H1 (cell line): ENCODE data around the gene METTL18. TPM values are rescaled to one million over a fixed set of nuclear protein-coding genes. Genes with fewer than 3 reads are reported as not detected.

Experiments used
- CTCF ChIA-PET: fragments of 300-600 bp; sonication (Branson Sonifier 250); formaldehyde crosslinking; loops from one replicate; lab custom pipeline; 2021; ENCODE audit not compliant: partially characterized antibody; lab: Charles Lee
- POLR2A ChIA-PET: fragments of 300-600 bp; sonication (Branson Sonifier 250); formaldehyde crosslinking; loops from one replicate; lab custom pipeline; 2021; ENCODE audit warnings: inconsistent platforms; ENCODE audit not compliant: partially characterized antibody; lab: Charles Lee
- DNase-seq, 2 experiments: peaks; one replicate each; pipeline versions ENCODE4 v3.0.0 to v3.0.0-alpha.2; 2010 to 2022; ENCODE audit warnings: low spot score in 2 of 2, low read depth in 1 of 2, mixed read lengths in 1 of 2
- FAIRE-seq: peaks from 2 replicates; lab custom pipeline; 2011; peaks lifted over from hg19 to GRCh38; lab: Jason Lieb, UNC
- H2AFZ ChIP-seq: 2 replicates; pipeline ENCODE4 v1.8.1; 2012; ENCODE audit warnings: low read length, inconsistent platforms
- H2AK5ac ChIP-seq: 2 replicates; pipeline ENCODE4 v1.6.1; 2013; ENCODE audit warnings: low read depth, low read length
- H2BK120ac ChIP-seq: replicated peaks from 2 replicates; pipeline ENCODE3; 2013; ENCODE audit warnings: low read depth, low read length, inconsistent platforms
- H2BK12ac ChIP-seq: 2 replicates; pipeline ENCODE4 v1.6.1; 2013; ENCODE audit warnings: low read depth, low read length
- H2BK15ac ChIP-seq: 2 replicates; pipeline ENCODE4 v1.6.1; 2013; ENCODE audit warnings: low read length
- H2BK20ac ChIP-seq: 2 replicates; pipeline ENCODE4 v1.6.1; 2013; ENCODE audit warnings: low read length
- H2BK5ac ChIP-seq: 2 replicates; pipeline ENCODE4 v1.6.1; 2013; ENCODE audit warnings: low read depth, low read length
- H3K14ac ChIP-seq: 2 replicates; pipeline ENCODE4 v1.6.1; 2013; ENCODE audit warnings: inconsistent platforms; ENCODE audit not compliant: insufficient read length
- H3K18ac ChIP-seq: 2 replicates; pipeline ENCODE4 v1.6.1; 2013; ENCODE audit warnings: low read length; ENCODE audit errors: extremely low read depth
- H3K23ac ChIP-seq: 2 replicates; pipeline ENCODE4 v1.6.1; 2013; ENCODE audit warnings: inconsistent platforms; ENCODE audit not compliant: insufficient read length
- H3K23me2 ChIP-seq: 2 replicates; pipeline ENCODE4 v1.6.1; 2013; ENCODE audit warnings: low read depth, low read length
- H3K27ac ChIP-seq: 2 replicates; pipeline ENCODE4 v1.6.1; 2011; ENCODE audit warnings: low read depth, low read length, inconsistent platforms
- H3K27me3 ChIP-seq, 4 experiments: replicated peaks in 1 of 4; 1 replicate in 1 of 4; 2 replicates in 3 of 4; pipeline versions ENCODE4 v1.6.1 to v1.8.1; 2011 to 2013; ENCODE audit warnings: low read length in 3 of 4, mild to moderate bottlenecking in 3 of 4, inconsistent platforms in 2 of 4, mixed read lengths in 2 of 4, moderate library complexity in 1 of 4; ENCODE audit not compliant: control insufficient read depth in 3 of 4, insufficient read depth in 3 of 4; ENCODE audit errors: extremely low read depth in 1 of 4
- H3K36me3 ChIP-seq, 4 experiments: 2 replicates each; pipeline versions ENCODE4 v1.6.1 to v1.8.1; 2011 to 2013; ENCODE audit warnings: mild to moderate bottlenecking in 4 of 4, low read length in 3 of 4, moderate library complexity in 2 of 4, control low read depth in 1 of 4, inconsistent platforms in 1 of 4; ENCODE audit not compliant: insufficient read depth in 4 of 4, control insufficient read depth in 2 of 4
- H3K4ac ChIP-seq: replicated peaks from 2 replicates; pipeline ENCODE3; 2013; ENCODE audit warnings: low read length, low read depth, mixed read lengths, inconsistent platforms; ENCODE audit not compliant: insufficient read length
- H3K4me1 ChIP-seq, 4 experiments: replicated peaks in 1 of 4; 1 replicate in 1 of 4; 2 replicates in 3 of 4; pipeline versions ENCODE4 v1.6.1 to v1.8.1; 2011 to 2013; ENCODE audit warnings: low read length in 3 of 4, inconsistent platforms in 2 of 4, mixed read lengths in 1 of 4; ENCODE audit not compliant: insufficient read depth in 4 of 4, control insufficient read depth in 3 of 4
- H3K4me2 ChIP-seq, 2 experiments: 2 replicates each; pipeline versions ENCODE4 v1.6.1 to v1.8.1; 2011 to 2013; ENCODE audit warnings: low read depth in 2 of 2, low read length in 2 of 2, control low read depth in 1 of 2, inconsistent platforms in 1 of 2, mild to moderate bottlenecking in 1 of 2; ENCODE audit not compliant: insufficient read depth in 1 of 2
- H3K4me3 ChIP-seq, 4 experiments: fragments of 200-600, 300-600 bp in 1 of 4; sonication (generic), shearing (Covaris generic), sonication (Bioruptor Twin) in 1 of 4; 2 replicates each; pipeline versions ENCODE4 v1.5.1 to v1.8.1; 2011 to 2016; ENCODE audit warnings: low read length in 4 of 4, low read depth in 3 of 4, control low read depth in 2 of 4, inconsistent platforms in 2 of 4, mild to moderate bottlenecking in 2 of 4, mixed read lengths in 1 of 4, moderate library complexity in 1 of 4; ENCODE audit not compliant: insufficient read depth in 2 of 4; ENCODE audit errors: extremely low read depth in 1 of 4
- H3K56ac ChIP-seq: replicated peaks from 2 replicates; pipeline ENCODE3; 2013; ENCODE audit warnings: low read depth, mild to moderate bottlenecking, mixed read lengths, low read length, inconsistent platforms; ENCODE audit not compliant: insufficient read length
- H3K79me1 ChIP-seq: 2 replicates; pipeline ENCODE4 v1.6.1; 2013; ENCODE audit warnings: low read depth, low read length, control low read depth
- H3K79me2 ChIP-seq, 2 experiments: 2 replicates each; pipeline versions ENCODE4 v1.6.1 to v1.8.1; 2012 to 2013; ENCODE audit warnings: low read length in 2 of 2, mild to moderate bottlenecking in 2 of 2, inconsistent platforms in 1 of 2; ENCODE audit not compliant: insufficient read depth in 2 of 2, control insufficient read depth in 1 of 2
- H3K9ac ChIP-seq, 4 experiments: replicated peaks in 1 of 4; 1 replicate in 1 of 4; 2 replicates in 3 of 4; pipeline versions ENCODE4 v1.6.1 to v1.8.1; 2011 to 2013; ENCODE audit warnings: low read depth in 3 of 4, low read length in 3 of 4, control low read depth in 2 of 4, mild to moderate bottlenecking in 2 of 4, moderate library complexity in 2 of 4, inconsistent platforms in 1 of 4; ENCODE audit errors: extremely low read depth in 1 of 4
- H3K9me3 ChIP-seq, 2 experiments: 2 replicates each; pipeline versions ENCODE4 v1.6.1 to v1.8.1; 2012 to 2013; ENCODE audit warnings: mild to moderate bottlenecking in 2 of 2, moderate library complexity in 2 of 2, control low read depth in 1 of 2, inconsistent platforms in 1 of 2, low read depth in 1 of 2, low read length in 1 of 2, mixed read lengths in 1 of 2; ENCODE audit not compliant: insufficient read depth in 2 of 2
- H4K20me1 ChIP-seq, 2 experiments: replicated peaks in 1 of 2; 2 replicates each; pipeline versions ENCODE3 to v1.8.1; 2011 to 2013; ENCODE audit warnings: inconsistent platforms in 2 of 2, low read length in 2 of 2, mild to moderate bottlenecking in 1 of 2; ENCODE audit not compliant: insufficient read depth in 2 of 2, control insufficient read depth in 1 of 2
- H4K5ac ChIP-seq: 2 replicates; pipeline ENCODE4 v1.6.1; 2013; ENCODE audit warnings: low read length, low read depth, mixed read lengths, inconsistent platforms; ENCODE audit not compliant: insufficient read length
- H4K8ac ChIP-seq: 2 replicates; pipeline ENCODE4 v1.8.0; 2013; ENCODE audit warnings: mild to moderate bottlenecking, moderate library complexity, low read length, inconsistent platforms; ENCODE audit not compliant: insufficient read depth; ENCODE audit errors: extremely low read depth
- H4K91ac ChIP-seq: replicated peaks from 2 replicates; pipeline ENCODE3; 2013; ENCODE audit warnings: low read length, mixed read lengths, inconsistent platforms; ENCODE audit not compliant: insufficient read length
- MAFK ChIP-seq: IDR thresholded peaks from 2 replicates; pipeline ENCODE4 v1.6.1; 2012; ENCODE audit warnings: low read depth, mild to moderate bottlenecking, improper control_type of control experiment, low read length
- RAD21 ChIP-seq, 2 experiments: IDR thresholded peaks in 1 of 2; conservative IDR thresholded peaks in 1 of 2; 2 replicates each; pipeline ENCODE4 v1.6.1; 2011; ENCODE audit warnings: low read depth in 2 of 2, low read length in 2 of 2, improper control_type of control experiment in 1 of 2, inconsistent platforms in 1 of 2, mild to moderate bottlenecking in 1 of 2, moderate library complexity in 1 of 2
- WGBS, 2 experiments: shearing (Covaris generic) in 1 of 2; methylation state at CpG; one replicate each; pipeline versions ENCODE4 v1.1.6 to v1.1.7; 2013 to 2015; ENCODE audit warnings: low lambda C conversion rate in 2 of 2, mixed read lengths in 2 of 2, inconsistent platforms in 1 of 2, low coverage in 1 of 2, missing lambda C conversion rate in 1 of 2; ENCODE audit not compliant: insufficient replicate concordance in 2 of 2, insufficient coverage in 1 of 2, insufficient read length in 1 of 2; ENCODE audit errors: extremely low coverage in 1 of 2, missing lambda C conversion rate in 1 of 2; 5-methylcytosine and 5-hydroxymethylcytosine counted together
- polyA plus RNA-seq, 7 experiments: library from polyadenylated mRNA; depleted of rRNA in 3 of 7; stranded (reverse) in 5 of 7; unstranded in 2 of 7; fragments of >200 nt in 5 of 7; fragments of 200-250 nt in 2 of 7; gene quantifications; 1 replicate in 5 of 7; 2 replicates in 1 of 7; 4 replicates in 1 of 7; pipeline versions ENCODE4 v1.2.1 to v1.2.3, GENCODE V29; 2011 to 2013; ENCODE audit warnings: missing spikeins in 2 of 7, mixed read lengths in 2 of 7
- total RNA-seq: library from RNA; stranded (reverse); fragmentation: NEBNext Ultra II Directional; extraction: Animal tissue kit (Norgen Biotek cat#: 25700); gene quantifications from 2 replicates; pipeline ENCODE4 v1.2.1, GENCODE V29; 2021
- TF ChIP-seq, protein P1 (sequence below), 3 experiments: IDR thresholded peaks; 1 replicate in 2 of 3; 2 replicates in 1 of 3; pipeline versions ENCODE4 v1.5.1 to v1.6.1; 2011; ENCODE audit warnings: low read length in 3 of 3, mild to moderate bottlenecking in 3 of 3, inconsistent platforms in 2 of 3, low read depth in 1 of 3, moderate library complexity in 1 of 3; ENCODE audit not compliant: insufficient read depth in 1 of 3; ENCODE audit errors: control extremely low read depth in 1 of 3

The METTL18 gene
- total and polyA plus RNA-seq, 2 of the 8 experiments (the other 6 are each of a cell fraction or from before 2014, with no cell fraction given): 1.4 to 7.6 TPM

DNA sequence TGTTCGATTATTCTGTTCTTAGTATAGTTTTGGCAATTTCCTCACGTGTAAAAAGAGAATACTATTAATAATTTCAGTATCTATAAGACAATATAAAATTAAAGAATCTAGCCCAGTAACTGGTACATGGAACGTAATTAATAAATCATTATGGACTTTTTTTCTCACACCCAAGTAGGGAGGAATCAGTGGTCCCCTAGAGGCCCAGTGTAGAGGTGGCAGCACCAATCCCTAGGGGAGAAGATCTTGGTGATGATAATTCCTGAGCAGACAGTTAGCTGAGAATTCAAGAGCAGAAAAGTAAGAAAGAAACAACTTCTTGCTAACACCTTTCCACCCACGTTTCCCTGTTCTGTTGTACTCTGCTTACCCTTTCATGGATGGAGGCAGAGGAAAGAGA lies 41.2 kb downstream of the METTL18 start:
- Histone ChIP-seq H2BK12ac (no peak overlapping the region), H3K79me1 (no peaks in the 10 kb centered on the region), H4K8ac (no peak overlapping the region), H3K27ac (no peak overlapping the region), H3K4me3 (no peak overlapping the region), H3K23ac (no peak overlapping the region), H4K20me1 (no peaks in the 10 kb centered on the region), H4K5ac (no peak overlapping the region), H3K4ac (no peak overlapping the region), H3K9me3 (peaks cover 0 to 3% of the 10 kb centered on the region in 2 experiments; a peak in 2 of 4 replicates), H3K4me2 (no peak overlapping the region), H3K23me2 (no peaks in the 10 kb centered on the region), H3K18ac (no peak overlapping the region), H2BK20ac (no peak overlapping the region), H2BK5ac (no peak overlapping the region), H3K36me3 (no peaks in the 10 kb centered on the region; a peak in 1 of 8 replicates), H3K14ac (no peak overlapping the region), H3K56ac (no peak overlapping the region), H3K79me2 (no peaks in the 10 kb centered on the region), H2AK5ac (no peak overlapping the region), H2BK15ac (no peak overlapping the region), H2BK120ac (no peak overlapping the region), H3K27me3 (no peaks in the 10 kb centered on the region), H3K4me1 (no peaks in the 10 kb centered on the region), H4K91ac (no peak overlapping the region), H3K9ac (no peak overlapping the region), H2AFZ (peak overlapping the region; percentile 70; the same call in 1 of the 2 replicates)
- ChIA-PET CTCF (no interaction called here), POLR2A (no interaction called here)
- DNase-seq: no peak
- no peak for FAIRE-seq
- 73% methylated on average over 4 of the region's 4 CpGs; no CpG with 5 or more reads in 1 of the 2 experiments for WGBS, 2 experiments
- no peak for TF ChIP-seq MAFK
- TF ChIP-seq RAD21 (IDR thresholded peaks at IDR 0.05 in 1 of 2, conservative IDR thresholded peaks at IDR 0.05 in 1 of 2; ENCODE audit: low read depth in 2 of 2, low read length in 2 of 2): peak in 1 of 2 experiments; percentile 4; a peak in 1 of 4 replicates
- TF ChIP-seq, protein P1, sequence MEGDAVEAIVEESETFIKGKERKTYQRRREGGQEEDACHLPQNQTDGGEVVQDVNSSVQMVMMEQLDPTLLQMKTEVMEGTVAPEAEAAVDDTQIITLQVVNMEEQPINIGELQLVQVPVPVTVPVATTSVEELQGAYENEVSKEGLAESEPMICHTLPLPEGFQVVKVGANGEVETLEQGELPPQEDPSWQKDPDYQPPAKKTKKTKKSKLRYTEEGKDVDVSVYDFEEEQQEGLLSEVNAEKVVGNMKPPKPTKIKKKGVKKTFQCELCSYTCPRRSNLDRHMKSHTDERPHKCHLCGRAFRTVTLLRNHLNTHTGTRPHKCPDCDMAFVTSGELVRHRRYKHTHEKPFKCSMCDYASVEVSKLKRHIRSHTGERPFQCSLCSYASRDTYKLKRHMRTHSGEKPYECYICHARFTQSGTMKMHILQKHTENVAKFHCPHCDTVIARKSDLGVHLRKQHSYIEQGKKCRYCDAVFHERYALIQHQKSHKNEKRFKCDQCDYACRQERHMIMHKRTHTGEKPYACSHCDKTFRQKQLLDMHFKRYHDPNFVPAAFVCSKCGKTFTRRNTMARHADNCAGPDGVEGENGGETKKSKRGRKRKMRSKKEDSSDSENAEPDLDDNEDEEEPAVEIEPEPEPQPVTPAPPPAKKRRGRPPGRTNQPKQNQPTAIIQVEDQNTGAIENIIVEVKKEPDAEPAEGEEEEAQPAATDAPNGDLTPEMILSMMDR (IDR thresholded peaks at IDR 0.05; ENCODE audit: control extremely low read depth in 1 of 3, insufficient read depth in 1 of 3, low read depth in 1 of 3, low read length in 3 of 3): peak in 2 of 3 experiments; percentile 14 to 24; a peak in 2 of 4 replicates
